GM21825 (cell line): ENCODE data around the gene RAI2.

Experiments
- ATAC-seq: cut with Tn5 transposase; IDR thresholded peaks from one replicate; pipeline ENCODE4 v1.9.1; 2021; ENCODE audit warnings: mild to moderate bottlenecking, moderate library complexity; ENCODE audit not compliant: unreplicated experiment

The RAI2 gene

GRCh38 chrX:17830211-17830610, 30.9 kb downstream of the RAI2 start:
- no peak for ATAC-seq

DNA sequence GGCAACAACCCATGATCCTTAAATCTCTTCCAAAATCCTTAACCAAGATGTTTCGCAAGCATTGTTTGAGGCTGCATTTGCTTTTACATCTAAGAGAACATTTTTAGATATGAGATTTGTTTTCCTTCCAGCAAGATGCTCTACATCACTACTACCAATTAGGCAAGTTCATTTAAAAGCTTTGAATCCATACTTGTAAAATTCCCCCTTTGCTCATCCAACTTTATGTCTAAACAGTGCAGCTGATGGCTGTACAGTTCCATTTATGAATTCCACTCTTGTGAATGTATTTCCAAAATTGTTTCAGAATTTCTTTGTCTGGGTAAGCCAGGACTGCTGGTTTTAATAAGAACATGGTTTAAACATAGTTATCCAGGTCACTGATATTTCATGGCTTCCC, 31.5 kb downstream of the RAI2 start:
- no peak for ATAC-seq

GRCh38 chrX:17828171-17828570, 32.9 kb downstream of the RAI2 start:
- no peak for ATAC-seq

DNA sequence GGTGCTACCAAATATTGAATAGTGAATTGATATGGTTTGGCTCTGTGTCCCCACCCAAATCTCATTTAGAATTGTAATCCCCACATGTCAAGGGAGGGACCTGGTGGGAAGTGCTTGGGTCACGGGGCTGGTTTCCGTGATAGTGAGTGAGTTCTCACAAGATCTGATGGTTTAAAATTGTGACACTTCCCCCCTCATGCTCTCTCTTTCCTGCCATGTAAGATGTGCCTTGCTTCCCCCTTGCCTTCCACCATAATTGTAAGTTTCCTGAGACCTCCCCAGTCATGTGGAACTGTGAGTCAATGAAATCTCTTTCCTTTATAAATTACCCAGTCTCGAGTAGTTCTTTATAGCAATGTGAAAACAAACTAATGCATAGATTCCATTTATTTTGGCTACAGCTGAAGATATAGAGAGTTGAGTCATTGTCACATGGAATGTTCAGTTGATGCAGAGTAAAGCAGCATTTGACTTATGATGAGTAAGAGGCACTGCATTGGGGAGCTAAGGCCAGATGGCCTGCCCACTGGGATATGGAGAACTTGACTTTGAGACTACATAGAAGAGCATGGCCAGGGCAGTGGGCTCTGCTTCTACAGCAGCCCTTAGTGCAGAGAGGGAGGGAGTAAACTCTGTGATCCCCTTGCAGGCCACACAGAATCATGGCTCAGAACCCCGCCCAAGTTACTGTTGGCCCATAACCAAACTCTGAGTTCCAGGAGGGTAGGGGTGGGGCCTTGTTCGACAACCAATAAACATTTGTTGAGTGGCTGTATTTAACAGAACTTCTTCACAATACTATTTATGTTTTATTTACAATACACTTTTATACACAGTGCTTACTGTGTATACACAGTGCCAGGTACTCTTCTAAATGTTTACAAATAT, 34.2 kb downstream of the RAI2 start:
- no peak for ATAC-seq

DNA sequence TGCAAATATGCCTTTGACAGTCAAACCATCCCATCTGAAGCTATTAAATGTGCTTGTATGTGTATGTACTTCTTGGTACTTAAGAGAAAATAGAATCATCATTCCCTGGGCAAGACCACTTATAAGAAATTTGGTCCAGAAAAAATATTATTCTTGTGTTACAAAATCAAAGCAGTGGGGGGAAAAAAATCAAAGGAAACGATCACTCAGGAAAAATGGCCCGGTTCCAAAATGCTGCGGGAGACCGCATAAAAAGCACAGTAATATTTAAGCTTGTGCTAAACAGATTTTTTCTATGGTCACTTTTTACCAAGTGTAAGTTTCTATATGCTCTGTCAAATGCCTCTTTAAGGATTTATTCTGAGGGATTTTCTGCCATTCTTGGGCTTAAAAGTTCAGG, 36.1 kb downstream of the RAI2 start:
- ATAC-seq: no peak

DNA sequence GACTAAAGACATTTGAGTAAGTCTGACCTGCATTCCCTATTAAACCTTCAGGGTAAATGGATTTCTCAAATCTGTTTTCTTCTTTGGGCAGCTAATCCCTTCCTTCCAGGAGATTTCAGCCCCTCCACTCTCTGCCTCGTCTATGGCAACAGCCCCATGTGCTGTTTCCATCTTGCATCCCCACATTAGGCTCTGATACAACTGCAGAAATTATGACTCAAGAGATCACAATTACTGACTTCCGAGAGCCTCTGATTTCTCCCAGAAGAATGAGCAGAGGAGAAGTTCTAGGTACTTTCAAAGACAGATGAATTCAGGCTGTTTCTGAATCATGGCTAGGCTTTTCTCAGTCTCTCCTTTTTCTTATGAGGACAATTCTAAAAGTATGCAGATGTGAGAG, 38.7 kb downstream of the RAI2 start:
- ATAC-seq: no peak

GRCh38 chrX:17820100-17820499, 41.0 kb downstream of the RAI2 start:
- no peak for ATAC-seq

DNA sequence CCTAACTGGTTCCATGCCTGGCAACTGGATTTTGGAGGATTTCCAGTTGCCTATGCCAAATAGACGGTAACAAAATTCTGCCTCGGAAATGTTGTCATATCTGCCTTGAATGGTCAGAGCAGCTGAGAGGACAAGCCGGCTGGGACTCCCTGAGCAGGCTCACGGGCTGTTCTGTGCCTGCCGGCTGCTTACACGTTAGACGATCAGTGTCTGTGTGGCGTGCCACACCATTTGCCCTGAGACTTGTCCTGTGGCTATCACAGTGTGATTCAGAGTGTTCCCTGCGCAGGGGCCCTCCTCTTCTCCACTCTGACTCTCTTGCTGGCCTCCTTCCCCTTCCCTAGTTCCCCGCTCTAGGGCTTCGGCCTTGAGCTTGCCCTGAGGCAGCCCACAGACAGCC, 42.4 kb downstream of the RAI2 start:
- no peak for ATAC-seq

DNA sequence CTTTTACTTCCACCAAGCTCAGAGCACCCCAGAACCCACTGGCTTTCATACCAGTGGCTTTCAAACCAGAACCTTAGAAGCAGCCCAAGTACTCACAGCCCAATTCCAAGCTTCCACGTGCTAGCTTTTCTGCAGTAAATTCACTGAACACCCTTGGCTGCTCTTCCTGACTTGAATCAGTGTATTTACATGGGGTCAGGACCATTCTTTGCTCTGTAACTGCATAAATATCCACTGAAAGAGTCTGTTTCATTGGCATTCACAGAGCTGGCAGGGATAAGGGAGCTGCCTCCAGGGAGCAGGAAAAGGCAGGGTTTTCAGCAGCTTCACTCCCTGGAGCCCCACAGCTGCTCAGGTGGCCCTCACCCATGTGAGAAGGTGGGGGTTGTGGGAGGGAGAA, 43.8 kb downstream of the RAI2 start:
- ATAC-seq: no peak

GRCh38 chrX:17814557-17814956, 46.5 kb downstream of the RAI2 start:
- no peak for ATAC-seq

DNA sequence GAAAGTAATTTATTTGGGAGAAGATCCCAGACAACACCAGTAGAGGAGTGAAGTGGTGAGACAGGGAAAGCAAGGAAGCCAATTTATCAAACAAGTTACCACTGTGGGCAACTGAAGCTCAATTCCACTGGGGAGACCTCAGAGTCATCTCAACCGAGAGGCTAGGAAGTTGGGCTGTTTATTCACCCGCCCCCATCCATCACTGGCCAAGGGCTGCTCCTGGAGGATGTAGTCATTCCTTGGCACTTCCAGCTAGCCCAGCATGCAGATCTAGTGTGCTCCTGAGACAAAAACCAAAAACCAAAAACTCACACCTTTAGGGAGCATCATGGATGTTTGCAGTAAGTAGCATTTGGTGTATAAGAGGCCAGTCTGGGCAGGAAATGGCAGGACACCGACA, 47.0 kb downstream of the RAI2 start:
- no peak for ATAC-seq

- ATAC-seq: no peak
Measured at GRCh38 chrX:17813277-17813676, 47.8 kb downstream of the RAI2 start.

DNA sequence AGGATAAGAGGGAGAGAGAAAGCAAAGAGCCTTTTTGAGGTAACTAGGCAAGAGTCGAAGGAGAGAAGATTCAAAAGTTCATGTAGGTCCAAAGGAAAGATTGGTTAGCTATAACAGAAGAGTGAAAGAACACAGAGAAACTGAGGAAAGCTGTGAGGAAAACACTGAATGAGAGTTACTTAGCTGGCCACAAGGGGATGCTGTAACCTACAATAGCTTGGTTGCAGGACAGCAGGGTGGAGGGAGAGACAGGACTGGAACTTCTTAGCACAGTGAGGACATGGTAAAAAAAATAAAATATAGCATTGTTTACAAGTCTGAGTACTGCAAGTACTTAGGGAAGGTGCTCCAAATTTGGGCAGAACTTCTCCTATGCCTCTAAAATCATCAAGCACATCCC, 48.3 kb downstream of the RAI2 start:
- ATAC-seq: no peak

- ATAC-seq: no peak
Measured at GRCh38 chrX:17809984-17810383, 51.1 kb downstream of the RAI2 start.

- no peak for ATAC-seq
Measured at GRCh38 chrX:17809273-17809672, 51.8 kb downstream of the RAI2 start.

DNA sequence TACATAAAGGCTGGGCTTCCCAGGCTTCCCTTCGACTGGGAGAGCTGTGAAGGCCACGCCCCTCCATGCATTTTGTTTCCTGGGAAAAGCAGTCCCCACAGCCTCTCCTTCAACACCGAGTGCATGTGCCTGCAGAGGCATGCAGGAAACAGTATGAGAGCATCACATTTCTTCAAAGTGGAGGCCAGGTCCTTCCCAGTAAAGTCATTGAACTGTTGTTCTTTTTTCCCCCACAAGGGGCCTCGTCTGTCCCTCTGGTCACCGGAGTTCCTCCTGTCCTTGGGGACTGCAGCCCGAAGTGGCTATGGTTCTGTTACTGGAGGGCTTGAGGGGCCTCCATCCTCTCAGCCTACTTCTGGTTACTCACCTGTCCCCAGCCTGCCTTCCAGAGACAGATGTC, 56.0 kb downstream of the RAI2 start:
- ATAC-seq: no peak

DNA sequence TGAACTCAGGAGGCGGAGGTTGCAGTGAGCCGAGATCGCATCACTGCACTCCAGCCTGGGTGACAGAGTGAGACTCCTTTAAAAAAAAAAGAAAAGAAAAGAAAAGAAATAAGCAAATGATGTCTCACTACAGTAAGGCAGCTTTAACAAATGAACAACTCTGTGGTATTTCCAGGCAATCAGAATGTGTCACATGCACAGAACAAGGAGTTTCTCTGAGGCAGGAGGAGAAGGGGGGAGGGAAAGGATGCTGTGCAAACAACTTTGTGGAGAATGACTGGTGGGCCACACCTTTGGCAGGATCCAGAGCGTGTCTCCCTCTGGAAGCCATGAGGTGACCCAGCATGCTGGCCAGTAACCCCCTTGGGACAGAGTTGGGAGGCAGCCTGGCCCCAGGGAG, 57.6 kb downstream of the RAI2 start:
- ATAC-seq: no peak

DNA sequence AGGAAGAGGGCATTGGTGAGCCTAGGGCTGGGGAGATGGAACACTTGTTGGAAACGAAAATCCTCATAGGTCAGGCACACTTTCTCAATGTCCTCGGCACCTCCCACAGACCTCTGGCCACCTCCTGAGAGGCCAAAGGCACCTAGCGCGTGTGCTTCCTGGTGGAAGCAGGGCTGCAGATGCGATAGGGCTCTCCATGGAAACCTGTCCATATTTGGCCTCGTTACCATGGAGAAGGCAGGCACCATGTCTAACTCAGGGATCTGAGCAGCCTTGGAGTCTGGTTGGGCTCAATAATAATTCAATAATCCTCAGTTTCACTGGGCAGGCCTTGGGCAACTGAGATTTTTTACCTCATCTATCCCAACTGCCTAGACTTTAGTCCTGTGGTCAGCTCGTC, 58.3 kb downstream of the RAI2 start:
- ATAC-seq: no peak

- ATAC-seq: no peak
Measured at GRCh38 chrX:17801431-17801830, 59.7 kb downstream of the RAI2 start.

DNA sequence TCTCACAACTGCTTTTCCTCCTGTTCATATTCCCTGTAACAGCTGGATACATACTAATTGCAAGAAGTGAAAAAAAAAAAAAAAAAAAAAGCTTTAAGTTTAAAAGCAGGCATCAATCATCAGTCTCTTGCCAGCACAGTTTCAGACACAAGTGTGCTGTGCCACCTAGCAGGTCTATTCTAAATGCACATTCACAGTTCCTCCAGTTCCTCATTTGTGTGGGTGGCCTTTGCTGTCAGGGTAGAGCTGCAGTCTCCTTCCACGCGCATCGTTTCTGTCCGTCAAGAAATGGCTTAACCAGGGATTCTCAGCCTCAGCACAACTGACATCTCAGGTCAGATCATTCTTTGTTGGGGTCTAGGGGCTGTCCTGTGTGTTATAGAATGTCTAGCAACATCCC, 62.2 kb downstream of the RAI2 start:
- no peak for ATAC-seq

GRCh38 chrX:17792826-17793225, 68.3 kb downstream of the RAI2 start:
- ATAC-seq: no peak

DNA sequence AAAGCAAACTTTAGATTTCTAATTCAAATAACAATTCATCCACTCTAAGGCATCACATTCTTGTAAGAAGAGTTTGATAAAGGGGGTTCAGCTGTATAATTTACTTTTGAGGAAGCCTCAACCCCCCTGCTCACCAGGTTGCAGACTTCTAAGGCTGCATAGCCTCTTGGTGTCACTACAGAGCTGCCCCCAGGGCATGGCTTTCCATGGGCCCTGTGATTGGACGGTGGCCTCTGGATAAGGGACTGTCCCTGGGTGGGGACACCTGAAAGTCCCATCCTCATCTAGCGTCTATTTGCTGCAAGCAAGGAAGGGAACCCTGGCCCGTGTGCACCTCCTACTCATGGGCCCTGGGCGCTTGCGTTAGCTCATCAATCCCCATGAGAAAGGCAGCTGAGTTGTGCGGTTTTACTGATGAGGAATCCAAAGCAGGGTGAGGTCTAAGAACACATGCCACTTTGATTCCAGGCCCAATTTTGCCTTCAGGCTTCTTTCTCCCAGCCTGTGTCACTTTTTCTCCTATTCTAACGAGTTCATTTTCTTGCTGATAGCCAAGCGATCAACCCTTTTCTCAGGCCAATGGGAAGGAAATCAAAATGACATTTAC, 72.0 kb downstream of the RAI2 start:
- ATAC-seq: no peak

- ATAC-seq: no peak
Measured at GRCh38 chrX:17788439-17788838, 72.7 kb downstream of the RAI2 start.
